Uterine smooth muscle cell (primary cell): ENCODE results near the gene SEMA6C. TPM values are rescaled to one million over a fixed set of nuclear protein-coding genes. Genes with fewer than 3 reads are reported as not detected.

Experiments
- total RNA-seq: library from RNA; depleted of rRNA; stranded (reverse); fragments of >200 nt; gene quantifications from 2 replicates; pipeline ENCODE4 v1.2.3, GENCODE V29; 2014

The SEMA6C gene, protein sequence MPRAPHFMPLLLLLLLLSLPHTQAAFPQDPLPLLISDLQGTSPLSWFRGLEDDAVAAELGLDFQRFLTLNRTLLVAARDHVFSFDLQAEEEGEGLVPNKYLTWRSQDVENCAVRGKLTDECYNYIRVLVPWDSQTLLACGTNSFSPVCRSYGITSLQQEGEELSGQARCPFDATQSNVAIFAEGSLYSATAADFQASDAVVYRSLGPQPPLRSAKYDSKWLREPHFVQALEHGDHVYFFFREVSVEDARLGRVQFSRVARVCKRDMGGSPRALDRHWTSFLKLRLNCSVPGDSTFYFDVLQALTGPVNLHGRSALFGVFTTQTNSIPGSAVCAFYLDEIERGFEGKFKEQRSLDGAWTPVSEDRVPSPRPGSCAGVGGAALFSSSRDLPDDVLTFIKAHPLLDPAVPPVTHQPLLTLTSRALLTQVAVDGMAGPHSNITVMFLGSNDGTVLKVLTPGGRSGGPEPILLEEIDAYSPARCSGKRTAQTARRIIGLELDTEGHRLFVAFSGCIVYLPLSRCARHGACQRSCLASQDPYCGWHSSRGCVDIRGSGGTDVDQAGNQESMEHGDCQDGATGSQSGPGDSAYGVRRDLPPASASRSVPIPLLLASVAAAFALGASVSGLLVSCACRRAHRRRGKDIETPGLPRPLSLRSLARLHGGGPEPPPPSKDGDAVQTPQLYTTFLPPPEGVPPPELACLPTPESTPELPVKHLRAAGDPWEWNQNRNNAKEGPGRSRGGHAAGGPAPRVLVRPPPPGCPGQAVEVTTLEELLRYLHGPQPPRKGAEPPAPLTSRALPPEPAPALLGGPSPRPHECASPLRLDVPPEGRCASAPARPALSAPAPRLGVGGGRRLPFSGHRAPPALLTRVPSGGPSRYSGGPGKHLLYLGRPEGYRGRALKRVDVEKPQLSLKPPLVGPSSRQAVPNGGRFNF
- 0.66 and 0.75 TPM in 2 replicates for total RNA-seq

DNA sequence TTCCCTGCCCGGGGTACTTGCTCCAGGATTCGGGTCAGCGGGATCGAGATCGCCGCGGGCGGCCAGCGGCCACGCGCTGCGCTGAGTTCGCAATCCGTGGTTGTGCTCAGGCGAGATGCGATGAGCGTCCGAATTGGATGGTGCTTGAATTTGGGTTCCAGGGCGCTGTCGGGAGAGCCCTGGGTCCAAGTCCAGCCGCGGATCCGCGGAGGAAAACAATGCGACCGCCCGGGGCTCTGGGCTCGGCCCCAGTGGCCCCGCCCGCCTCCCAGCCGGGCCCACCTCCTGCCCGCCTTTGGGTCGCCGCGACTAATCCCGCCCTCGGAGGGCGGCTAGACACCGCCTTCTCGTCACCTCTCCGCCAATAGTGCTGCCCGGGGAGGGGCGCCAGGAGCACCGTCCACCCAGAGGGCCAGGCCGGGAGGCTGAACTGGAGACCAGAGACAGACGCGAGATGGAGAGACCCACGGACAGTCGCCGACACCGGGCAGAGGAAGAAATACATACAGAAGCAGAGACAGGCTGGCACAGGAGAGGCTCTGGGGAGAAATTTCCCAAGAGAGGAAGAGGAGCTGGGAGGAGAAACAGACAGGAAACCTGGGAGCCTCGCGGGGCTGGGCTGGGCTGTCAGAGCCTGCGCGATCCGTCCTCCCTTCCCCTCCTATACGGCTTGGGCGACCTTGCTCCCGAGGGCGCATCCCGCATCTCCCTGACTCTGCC lies at the start of gene SEMA6C:
TSS of gene SEMA6C (minus strand) at position 220 of the 720 bp plus-strand sequence. CDS start 4,010 bp downstream, outside the sequence.

DNA sequence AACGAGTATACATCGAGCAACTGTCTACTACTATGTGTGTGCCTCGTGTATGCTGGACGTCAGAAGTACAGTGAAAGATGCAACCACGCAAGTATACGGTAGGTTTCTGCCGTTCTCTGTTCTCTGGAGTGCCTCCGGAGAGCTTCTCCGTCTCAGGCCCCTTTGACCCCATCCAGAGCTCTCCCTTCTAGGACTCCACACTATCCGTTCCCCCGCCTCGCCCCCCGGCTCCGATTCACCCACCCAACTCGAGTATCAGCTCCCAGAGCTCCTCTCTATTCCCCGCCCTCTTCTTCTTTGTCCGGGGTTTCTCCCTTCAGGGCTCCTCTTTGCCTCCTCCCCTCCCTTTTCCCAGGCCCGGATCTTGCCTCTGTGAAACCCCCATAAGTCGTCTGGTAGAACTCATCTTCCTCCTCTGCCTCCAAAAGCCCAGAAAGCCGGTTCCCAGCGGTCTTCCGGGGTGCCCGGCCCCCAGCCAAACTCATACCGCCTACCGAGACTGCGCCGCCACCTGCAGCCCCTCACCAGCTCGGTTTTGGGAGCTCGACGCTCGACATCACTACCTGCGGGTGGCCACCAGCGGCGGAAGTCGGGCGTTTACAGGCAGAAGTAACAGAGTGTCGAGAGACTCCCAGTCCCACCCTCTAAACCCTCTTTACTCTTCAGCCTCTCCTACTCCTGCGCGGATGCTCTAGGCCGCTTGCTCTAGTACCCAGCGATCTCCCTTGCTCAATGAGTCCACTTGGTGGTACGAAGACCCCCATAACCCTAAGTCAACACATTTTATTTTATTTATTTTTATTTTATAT lies 43.4 kb upstream of the SEMA6C start, which contains the start of gene VPS72:
TSS of gene VPS72 (minus strand) at position 561 of the 809 bp plus-strand sequence. CDS start at position 485, 76 bp downstream.

DNA sequence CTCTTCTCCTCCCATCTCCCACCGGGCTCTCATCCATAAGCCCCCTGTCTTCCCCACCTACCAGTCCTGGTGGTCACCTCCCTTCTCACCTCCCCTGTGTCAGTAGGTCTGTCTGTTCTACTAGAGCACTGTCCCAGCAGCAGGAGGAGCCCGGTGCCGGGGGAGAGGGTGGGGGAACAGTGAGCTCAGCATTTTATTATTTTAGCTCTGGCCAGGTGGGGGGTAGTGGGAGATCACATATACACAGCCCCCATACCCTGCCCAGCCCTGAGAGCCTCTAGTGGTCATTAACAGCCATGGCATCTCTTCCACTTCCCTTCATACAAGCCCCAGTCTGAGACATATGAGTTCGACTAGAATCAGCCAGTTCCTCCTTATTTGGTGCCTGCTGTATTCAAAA lies 29.4 kb upstream of the SEMA6C start, which contains the start of gene TMOD4:
TSS of gene TMOD4 (minus strand) at position 119 of the 400 bp plus-strand sequence. CDS start 1,106 bp downstream, outside the sequence.

DNA sequence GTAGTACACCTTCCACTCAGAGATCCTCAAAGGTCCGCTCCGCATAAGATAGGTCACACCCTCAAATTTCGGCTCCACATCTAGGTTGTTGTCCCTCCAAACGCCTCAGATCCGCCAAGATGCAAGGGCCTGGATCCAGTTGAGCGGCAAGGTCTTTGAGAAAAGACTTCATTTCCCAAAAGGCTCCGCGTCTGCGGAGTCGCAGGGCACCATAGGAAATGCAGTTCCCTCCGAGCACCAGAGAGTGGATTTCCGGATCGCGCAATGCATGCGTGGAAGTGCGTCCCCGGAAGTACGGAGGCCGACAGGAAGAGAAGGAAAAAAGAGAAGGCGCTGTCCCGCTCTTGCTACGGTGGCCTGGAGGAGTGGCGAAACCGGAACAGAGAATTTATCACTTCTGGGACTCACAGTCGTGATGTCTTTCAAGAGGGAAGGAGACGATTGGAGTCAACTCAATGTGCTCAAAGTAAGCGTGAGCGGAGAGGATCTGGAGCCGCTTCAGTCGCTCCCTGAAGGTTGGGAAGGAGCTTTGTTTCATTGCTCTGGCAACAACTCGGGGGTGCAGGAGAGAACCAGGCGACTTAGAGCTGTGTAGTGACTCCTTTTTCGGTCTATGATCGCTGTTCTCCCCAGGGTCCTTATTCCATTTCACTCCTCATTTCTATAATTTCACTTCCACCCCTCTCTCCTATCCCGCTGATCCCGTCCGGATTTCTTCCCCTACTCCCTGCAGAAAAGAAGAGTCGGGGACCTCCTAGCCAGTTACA lies 19.5 kb upstream of the SEMA6C start, which contains the start of the genes LYSMD1 and SCNM1:
TSS of gene LYSMD1 (minus strand) at position 165 of the 767 bp plus-strand sequence. CDS start 644 bp downstream, outside the sequence.
TSS of gene SCNM1 (plus strand) at position 407 of the 767 bp plus-strand sequence. CDS start at position 416, 9 bp downstream.

GRCh38 chr1:151156515-151156819 lies 10.0 kb upstream of the SEMA6C start, which contains the start of gene TNFAIP8L2:
TNFAIP8L2 (plus strand) TSS chr1:151156649; CDS start chr1:151158698, 2,049 bp downstream.

Other genes starting within 250 kb of the SEMA6C start
- 31.2 and 35.1 TPM in 2 replicates for gene SETDB1, start 220.3 kb downstream of the SEMA6C start, total RNA-seq
- 78.4 and 110 TPM in 2 replicates for gene CERS2, start 171.8 kb downstream of the SEMA6C start, total RNA-seq
- gene ANXA9, start 164.3 kb downstream of the SEMA6C start, total RNA-seq: 1.1 and 1.3 TPM in 2 replicates
- 5.7 and 6.0 TPM in 2 replicates for gene MINDY1, start 139.7 kb downstream of the SEMA6C start, total RNA-seq
- 4.0 and 4.6 TPM in 2 replicates for gene PRUNE1, start 138.2 kb downstream of the SEMA6C start, total RNA-seq
- 0.11 and 1.00 TPM in 2 replicates for gene BNIPL, start 110.0 kb downstream of the SEMA6C start, total RNA-seq
- 1.4 and 1.7 TPM in 2 replicates for gene C1orf56, start 98.9 kb downstream of the SEMA6C start, total RNA-seq
- gene CDC42SE1, start 87.0 kb downstream of the SEMA6C start, total RNA-seq: 41.1 and 44.4 TPM in 2 replicates
- gene MLLT11, start 86.2 kb downstream of the SEMA6C start, total RNA-seq: 5.0 and 6.9 TPM in 2 replicates
- gene GABPB2, start 75.9 kb downstream of the SEMA6C start, total RNA-seq: 15.6 and 18.4 TPM in 2 replicates
- not detected in 2 replicates for gene TNFAIP8L2, start 10.0 kb upstream of the SEMA6C start, total RNA-seq
- 5.6 and 6.7 TPM in 2 replicates for gene LYSMD1, start 19.3 kb upstream of the SEMA6C start, total RNA-seq
- 18.4 and 23.9 TPM in 2 replicates for gene SCNM1, start 19.5 kb upstream of the SEMA6C start, total RNA-seq
- 0.22 TPM in 1 of 2 replicates, not detected in the other for gene TMOD4, start 29.4 kb upstream of the SEMA6C start, total RNA-seq
- 50.7 and 54.9 TPM in 2 replicates for gene VPS72, start 43.6 kb upstream of the SEMA6C start, total RNA-seq
- 66.1 and 76.1 TPM in 2 replicates for gene PIP5K1A, start 51.9 kb upstream of the SEMA6C start, total RNA-seq
- 243 and 344 TPM in 2 replicates for gene PSMD4, start 108.1 kb upstream of the SEMA6C start, total RNA-seq
- gene ZNF687, start 135.7 kb upstream of the SEMA6C start, total RNA-seq: 12.5 and 12.6 TPM in 2 replicates
- 47.9 and 74.1 TPM in 2 replicates for gene PI4KB, start 180.8 kb upstream of the SEMA6C start, total RNA-seq
- gene RFX5, start 200.6 kb upstream of the SEMA6C start, total RNA-seq: 29.6 and 32.4 TPM in 2 replicates
- 22.2 and 25.0 TPM in 2 replicates for gene SELENBP1, start 226.1 kb upstream of the SEMA6C start, total RNA-seq